Activated B cell treated with CpG ODN at 0.5 μM for 24 hours (primary cell): ENCODE data around the gene TUBA4B. TPM values are rescaled to one million over a fixed set of nuclear protein-coding genes. Genes with fewer than 3 reads are reported as not detected.

Source experiments
- ATAC-seq: fragments of 200-7000 bp; cut with Tn5 transposase; one replicate; pipeline ENCODE4 v1.10.0; 2021; ENCODE audit warnings: low read depth, mild to moderate bottlenecking, moderate library complexity
- CTCF ChIA-PET: fragments of 350-600 bp; sonication (Branson Sonifier 250); formaldehyde crosslinking; loops from one replicate; lab custom pipeline; 2021; ENCODE audit warnings: antibody characterized with exemption; lab: Charles Lee
- POLR2A ChIA-PET: fragments of 350-600 bp; sonication (Branson Sonifier 250); formaldehyde crosslinking; loops from one replicate; lab custom pipeline; 2021; ENCODE audit warnings: antibody characterized with exemption; lab: Charles Lee
- DNase-seq: peaks from one replicate; pipeline ENCODE4 v3.0.0; 2022
- H3K27ac Mint-ChIP-seq: one replicate; pipeline ENCODE4 v1.8.0; 2020; ENCODE audit warnings: mixed read lengths
- H3K27me3 Mint-ChIP-seq: one replicate; pipeline ENCODE4 v1.8.0; 2021; ENCODE audit warnings: mixed read lengths
- H3K36me3 Mint-ChIP-seq: one replicate; pipeline ENCODE4 v1.8.0; 2021; ENCODE audit warnings: low read depth, mixed read lengths
- H3K4me1 Mint-ChIP-seq: one replicate; pipeline ENCODE4 v1.8.0; 2021; ENCODE audit warnings: mixed read lengths
- H3K4me3 Mint-ChIP-seq: one replicate; pipeline ENCODE4 v1.8.0; 2020; ENCODE audit warnings: mild to moderate bottlenecking, mixed read lengths
- H3K9me3 Mint-ChIP-seq: one replicate; pipeline ENCODE4 v1.8.0; 2020; ENCODE audit warnings: mixed read lengths
- intact Hi-C: fragments of 100-400 bp; cut with micrococcal nuclease; formaldehyde crosslinking; loops from one replicate; pipeline ENCODE4 v1.15.1; 2024
- total RNA-seq: library from RNA; stranded (reverse); gene quantifications from 2 replicates; pipeline ENCODE4 v1.2.3, GENCODE V29; 2022
- TF ChIP-seq, protein P1 (sequence below): fragments of 200-600 bp; IDR thresholded peaks from one replicate; pipeline ENCODE4 v1.8.0; 2022; ENCODE audit warnings: antibody characterized with exemption, mild to moderate bottlenecking

The TUBA4B gene
- total RNA-seq, 1 donor from 2014 or later = not detected

DNA sequence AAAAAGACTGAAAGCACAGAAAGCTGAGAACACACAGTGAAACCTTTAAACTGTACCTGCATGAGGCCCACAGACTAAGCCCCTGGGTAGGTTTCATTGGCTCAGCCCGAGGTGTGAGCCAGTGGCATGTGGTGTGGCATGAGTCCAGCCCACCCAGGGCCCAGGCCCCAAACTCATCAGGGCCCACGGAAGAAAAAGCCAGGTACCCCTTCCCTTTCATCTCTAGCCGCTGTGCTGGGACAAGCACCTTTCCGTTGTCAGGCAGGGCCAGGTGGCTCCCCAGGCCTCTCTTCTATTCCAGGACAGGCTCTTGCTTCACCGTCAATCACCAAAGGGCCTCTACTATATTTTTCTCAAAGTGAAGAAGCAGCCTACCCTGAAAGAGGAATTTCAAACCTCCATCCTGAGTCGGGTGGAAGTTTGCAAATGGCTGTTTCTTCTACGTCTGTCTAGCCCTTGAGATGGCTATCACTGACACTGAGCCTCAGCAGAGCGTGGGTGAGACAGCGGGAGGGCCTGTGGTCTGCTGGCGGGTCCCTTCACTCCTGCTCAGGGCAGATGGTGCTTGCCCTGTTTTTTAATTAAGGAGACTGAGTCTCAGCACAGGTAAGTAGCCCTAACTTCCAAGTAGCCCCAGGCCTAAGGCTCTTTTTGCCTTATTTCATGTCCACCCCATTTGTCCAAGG, 34.7 kb downstream of the TUBA4B start:
- intact Hi-C loops = no loop called here
- H3K27me3 Mint-ChIP-seq = no peaks in the 10 kb centered on the region
- ChIA-PET POLR2A (interaction anchor here (0.7 to 2.1 kb wide), 3 partner anchors 10 to 350 kb away, joined by 3 to 6 read pairs (median 4); partner anchors contain the start of gene TUBA4A), CTCF (interaction anchor here (0.6 kb wide), 1 partner anchor 130 kb away, joined by 4 read pairs; no protein-coding TSS in a partner anchor)
- ATAC-seq (no peak), DNase-seq (no peak)
- no peaks in the 10 kb centered on the region for H3K9me3 Mint-ChIP-seq
- peak overlapping the region; percentile 30 for H3K27ac Mint-ChIP-seq
- H3K36me3 Mint-ChIP-seq = peaks cover 34% of the 10 kb centered on the region
- H3K4me1 Mint-ChIP-seq = no peaks in the 10 kb centered on the region
- H3K4me3 Mint-ChIP-seq = no peak overlapping the region
- TF ChIP-seq, protein P1, sequence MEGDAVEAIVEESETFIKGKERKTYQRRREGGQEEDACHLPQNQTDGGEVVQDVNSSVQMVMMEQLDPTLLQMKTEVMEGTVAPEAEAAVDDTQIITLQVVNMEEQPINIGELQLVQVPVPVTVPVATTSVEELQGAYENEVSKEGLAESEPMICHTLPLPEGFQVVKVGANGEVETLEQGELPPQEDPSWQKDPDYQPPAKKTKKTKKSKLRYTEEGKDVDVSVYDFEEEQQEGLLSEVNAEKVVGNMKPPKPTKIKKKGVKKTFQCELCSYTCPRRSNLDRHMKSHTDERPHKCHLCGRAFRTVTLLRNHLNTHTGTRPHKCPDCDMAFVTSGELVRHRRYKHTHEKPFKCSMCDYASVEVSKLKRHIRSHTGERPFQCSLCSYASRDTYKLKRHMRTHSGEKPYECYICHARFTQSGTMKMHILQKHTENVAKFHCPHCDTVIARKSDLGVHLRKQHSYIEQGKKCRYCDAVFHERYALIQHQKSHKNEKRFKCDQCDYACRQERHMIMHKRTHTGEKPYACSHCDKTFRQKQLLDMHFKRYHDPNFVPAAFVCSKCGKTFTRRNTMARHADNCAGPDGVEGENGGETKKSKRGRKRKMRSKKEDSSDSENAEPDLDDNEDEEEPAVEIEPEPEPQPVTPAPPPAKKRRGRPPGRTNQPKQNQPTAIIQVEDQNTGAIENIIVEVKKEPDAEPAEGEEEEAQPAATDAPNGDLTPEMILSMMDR = no peak

DNA sequence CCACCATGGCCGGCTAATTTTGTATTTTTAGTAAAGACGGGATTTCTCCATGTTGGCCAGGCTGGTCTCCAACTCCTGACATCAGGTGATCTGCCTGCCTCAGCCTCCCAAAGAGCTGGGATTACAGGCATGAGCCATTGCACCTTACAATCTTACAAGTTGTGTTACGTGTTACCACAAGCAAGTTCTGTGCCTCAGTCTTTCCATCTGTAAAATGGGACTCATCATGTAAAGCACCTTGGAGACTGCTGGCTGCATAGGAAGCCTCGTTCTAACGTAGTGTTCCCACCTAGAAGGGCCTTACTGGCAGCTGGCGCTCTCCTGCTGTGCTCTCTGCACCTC, 36.1 kb downstream of the TUBA4B start:
- DNase-seq = no peak
- no peaks in the 10 kb centered on the region for H3K9me3 Mint-ChIP-seq
- peaks cover 5% of the 10 kb centered on the region for H3K4me1 Mint-ChIP-seq
- intact Hi-C loops = no loop called here
- H3K36me3 Mint-ChIP-seq = peaks cover 20% of the 10 kb centered on the region
- H3K27ac Mint-ChIP-seq = no peak overlapping the region
- POLR2A ChIA-PET = interaction anchor here (0.7 kb wide), 3 partner anchors 14 to 921 kb away, joined by 3 to 5 read pairs (median 4); partner anchors contain the start of gene TUBA4A
- no peak overlapping the region for H3K4me3 Mint-ChIP-seq
- TF ChIP-seq, protein P1 = no peak
- no peak for ATAC-seq
- no peaks in the 10 kb centered on the region for H3K27me3 Mint-ChIP-seq
- CTCF ChIA-PET = no interaction called here

DNA sequence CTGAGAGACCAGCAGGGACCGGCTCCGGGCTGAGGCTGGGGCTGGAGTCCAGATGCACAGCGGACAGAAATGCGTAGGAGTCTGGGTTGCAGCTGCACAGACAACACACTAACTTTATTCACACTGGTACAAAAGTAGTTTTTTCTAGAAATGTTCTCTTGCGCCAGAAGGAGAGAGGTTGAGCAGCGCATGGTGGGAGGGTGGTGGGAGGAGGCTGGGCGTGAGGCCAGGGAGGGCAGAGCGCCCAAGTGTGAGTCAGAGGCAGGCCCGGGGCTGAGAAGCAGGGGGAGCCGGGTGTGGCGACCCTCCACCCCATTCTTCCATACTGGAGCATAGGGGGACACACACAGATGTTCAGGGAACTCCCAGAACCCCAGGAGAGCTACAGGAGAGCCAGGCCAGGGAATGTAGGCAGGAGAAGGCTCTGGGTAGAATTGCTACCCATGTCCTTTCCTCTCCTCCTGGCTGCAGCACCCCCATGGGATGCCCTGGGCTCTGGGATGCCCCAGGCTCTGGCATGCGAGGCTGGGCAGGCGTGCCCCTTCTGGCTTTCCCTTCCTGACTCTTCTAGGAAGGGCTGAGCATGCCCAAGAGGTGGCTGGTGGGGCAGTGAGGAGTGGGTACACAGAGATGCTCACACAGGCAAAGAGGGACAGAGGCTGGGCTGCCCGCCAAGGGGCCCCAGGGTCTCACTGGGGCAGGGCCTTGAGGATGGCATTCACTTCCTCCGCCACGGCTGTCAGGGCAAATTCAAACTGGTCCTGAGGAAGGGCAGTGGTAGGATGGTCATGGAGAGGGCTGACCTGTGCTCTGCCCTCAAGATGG, 36.7 kb downstream of the TUBA4B start:
- Mint-ChIP-seq H3K4me3 (no peak overlapping the region), H3K27ac (no peak overlapping the region), H3K27me3 (no peaks in the 10 kb centered on the region), H3K9me3 (no peaks in the 10 kb centered on the region), H3K36me3 (peaks cover 16% of the 10 kb centered on the region), H3K4me1 (peaks cover 9% of the 10 kb centered on the region)
- ATAC-seq (no peak), DNase-seq (no peak)
- ChIA-PET CTCF (no interaction called here), POLR2A (interaction anchor here (0.7 kb wide), 1 partner anchor 922 kb away, joined by 4 read pairs; no protein-coding TSS in a partner anchor)
- TF ChIP-seq, protein P1 = no peak
- intact Hi-C loops = no loop called here

DNA sequence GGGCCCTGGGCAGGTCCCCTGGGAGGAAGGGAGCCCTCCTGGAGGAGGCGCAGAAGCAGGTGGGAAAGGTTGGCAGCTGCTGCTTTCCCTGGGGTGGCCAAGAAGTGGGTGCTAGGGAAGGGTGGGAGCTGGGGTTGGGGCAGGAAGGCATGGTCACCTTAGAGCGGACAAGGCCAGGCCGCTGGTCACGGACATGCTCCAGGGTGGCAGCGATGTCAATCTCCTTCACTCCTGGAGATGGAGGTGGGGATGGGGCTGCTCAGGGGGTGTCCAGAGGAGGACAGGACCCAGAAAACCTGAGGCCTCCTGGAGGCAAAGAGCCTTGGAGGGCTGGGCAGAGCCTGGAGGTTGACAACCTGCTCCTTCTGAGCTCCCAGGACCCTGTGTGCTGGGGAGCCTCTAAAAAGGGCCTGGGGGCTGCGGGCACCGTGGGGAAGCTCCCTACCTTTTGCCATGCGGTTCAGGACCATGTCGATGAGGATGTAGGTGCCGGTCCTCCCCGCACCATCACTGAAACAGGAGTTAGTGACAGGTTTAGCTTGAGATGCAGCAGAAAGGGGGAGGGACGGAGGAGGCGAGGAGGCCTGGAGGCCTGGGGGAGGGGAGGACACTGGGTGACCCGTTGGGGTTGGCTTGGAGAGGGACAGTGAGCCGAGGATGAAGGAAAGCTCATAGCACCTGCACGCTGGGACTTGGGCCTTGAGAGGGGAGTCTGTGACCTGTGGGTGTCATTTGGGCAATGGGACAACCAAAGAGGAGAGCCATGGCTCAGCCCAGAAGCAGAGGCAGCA, 37.5 kb downstream of the TUBA4B start:
- Mint-ChIP-seq H3K4me1 (peaks cover 15% of the 10 kb centered on the region), H3K27ac (no peak overlapping the region), H3K9me3 (no peaks in the 10 kb centered on the region), H3K4me3 (no peak overlapping the region), H3K27me3 (no peaks in the 10 kb centered on the region), H3K36me3 (peaks cover 11% of the 10 kb centered on the region)
- ChIA-PET POLR2A (interaction anchor here (0.7 to 5.3 kb wide), 4 partner anchors 37 to 114 kb away, joined by 3 to 86 read pairs (median 4); partner anchors contain the start of genes CNPPD1, TUBA4A and TUBA4B), CTCF (interaction anchor here (0.7 to 6.2 kb wide), 2 partner anchors 9 to 36 kb away, joined by 3 to 155 read pairs; partner anchors contain the start of genes DNAJB2 and TUBA4A)
- ATAC-seq (no peak), DNase-seq (no peak)
- TF ChIP-seq, protein P1 = no peak
- intact Hi-C loops = no loop called here
